ENCODE results near the gene FMN1.

- TF ChIP-seq CTCF (IDR thresholded peaks at IDR 0.05; ENCODE audit: poor library complexity, severe bottlenecking) (no peak), POLR2AphosphoS5 (IDR thresholded peaks at IDR 0.05) (peak; percentile 55), TAF1 (IDR thresholded peaks at IDR 0.05; ENCODE audit: low read depth) (no peak)
Measured at GRCh38 chr15:33160581-33161165, 33.8 kb downstream of the FMN1 start.
